GM21423 (cell line): Measurements from ENCODE around the gene GRK3.

Experiments
- ATAC-seq: cut with Tn5 transposase; IDR thresholded peaks from one replicate; pipeline ENCODE4 v1.9.1; 2021; ENCODE audit warnings: mild to moderate bottlenecking, moderate library complexity; ENCODE audit not compliant: unreplicated experiment

GRK3 gene

DNA sequence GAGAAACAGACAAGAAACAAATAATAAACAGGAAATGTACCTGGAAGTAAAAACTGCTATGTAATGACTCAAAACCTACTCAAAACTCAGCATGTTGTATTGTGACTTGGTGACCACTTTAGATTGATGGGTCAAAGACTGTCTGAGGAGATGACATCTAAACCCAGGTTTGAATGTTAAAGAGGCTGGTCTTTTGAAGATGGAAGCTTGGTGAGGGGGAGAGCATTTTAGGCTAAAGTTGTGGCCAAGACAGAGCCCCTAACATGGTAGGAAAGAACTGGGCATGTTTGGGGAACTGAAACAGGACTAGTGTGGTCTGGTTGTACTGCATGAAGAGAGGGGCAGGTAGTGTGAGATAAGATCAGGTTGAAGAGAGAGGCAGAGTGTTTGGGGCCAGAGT lies 92.2 kb downstream of the GRK3 start:
- ATAC-seq, result peak; percentile 90

DNA sequence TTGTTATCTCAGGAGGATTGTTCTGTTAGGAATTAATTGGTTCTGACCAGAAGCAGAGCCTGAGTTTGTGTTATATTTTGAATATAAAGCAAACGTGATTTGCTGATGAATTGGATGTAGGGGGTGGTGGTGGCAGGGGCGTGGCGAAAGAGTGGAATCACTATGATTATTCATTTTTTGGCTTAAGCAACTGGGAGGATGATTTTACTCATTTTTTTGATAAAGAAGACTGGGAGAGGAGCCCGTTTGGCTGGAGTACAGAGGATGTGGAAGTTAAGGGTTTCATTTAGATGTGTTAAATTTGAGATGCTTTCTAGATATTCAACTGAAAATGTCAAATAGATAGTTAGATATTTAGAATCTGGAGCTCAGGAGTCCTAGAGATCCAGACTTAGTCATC lies 94.2 kb downstream of the GRK3 start:
- no peak for ATAC-seq

DNA sequence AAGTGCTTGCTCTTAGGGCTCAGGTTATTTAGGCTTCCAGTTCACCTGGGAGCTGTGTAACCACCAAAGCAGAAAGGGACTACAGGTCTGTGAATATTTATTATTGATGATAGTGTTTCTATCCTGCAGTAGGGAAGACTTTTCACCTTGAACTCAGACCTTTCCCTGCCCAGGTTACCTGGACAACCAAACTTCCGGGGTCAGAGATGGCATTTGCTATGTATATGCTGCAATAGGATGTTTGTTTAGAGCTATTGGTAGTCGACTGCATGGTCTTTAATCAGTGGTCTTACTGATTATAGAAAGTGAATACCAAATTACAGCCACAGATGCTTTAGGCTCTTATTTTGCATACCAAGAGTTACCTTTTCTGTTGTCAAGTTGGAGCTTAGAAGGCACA lies 94.9 kb downstream of the GRK3 start:
- ATAC-seq, result no peak

DNA sequence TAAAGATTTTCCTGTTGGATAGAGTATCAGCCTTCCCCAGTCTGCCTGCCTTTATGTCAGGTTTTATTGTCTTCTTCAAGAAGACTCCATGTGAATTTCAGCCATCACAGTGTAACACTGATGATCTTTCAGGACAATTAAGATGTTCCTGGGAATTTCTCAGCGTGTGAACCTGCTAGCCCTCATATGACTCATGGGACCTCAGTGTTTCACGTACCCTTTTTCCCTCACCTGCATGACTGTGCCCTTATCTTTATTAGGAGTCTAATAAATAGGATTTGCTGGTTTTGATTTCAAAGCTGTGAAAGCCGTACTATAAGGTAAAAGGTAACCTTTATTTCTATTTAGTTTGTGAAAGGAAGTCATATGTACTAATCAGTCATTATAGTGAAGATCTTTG lies 95.9 kb downstream of the GRK3 start:
- no peak for ATAC-seq

DNA sequence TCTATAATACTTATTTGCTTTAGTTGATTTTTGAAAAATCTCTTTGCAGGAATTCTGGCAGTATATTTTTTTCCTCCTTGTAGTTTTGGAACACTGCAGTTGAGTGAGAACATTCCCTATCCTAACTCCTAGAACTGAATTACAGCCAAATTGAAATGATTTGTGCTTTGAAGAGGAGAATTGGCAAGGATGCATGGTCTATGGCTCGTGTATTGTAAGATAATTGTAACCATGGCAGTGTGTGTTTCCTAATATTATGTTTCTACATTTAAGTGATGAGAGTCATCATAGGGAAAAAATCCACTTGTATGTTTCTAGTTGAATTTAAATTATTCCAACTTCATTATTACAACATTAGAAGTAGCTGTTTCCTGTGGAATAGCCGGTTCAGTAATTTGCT lies 96.6 kb downstream of the GRK3 start:
- ATAC-seq, result no peak

DNA sequence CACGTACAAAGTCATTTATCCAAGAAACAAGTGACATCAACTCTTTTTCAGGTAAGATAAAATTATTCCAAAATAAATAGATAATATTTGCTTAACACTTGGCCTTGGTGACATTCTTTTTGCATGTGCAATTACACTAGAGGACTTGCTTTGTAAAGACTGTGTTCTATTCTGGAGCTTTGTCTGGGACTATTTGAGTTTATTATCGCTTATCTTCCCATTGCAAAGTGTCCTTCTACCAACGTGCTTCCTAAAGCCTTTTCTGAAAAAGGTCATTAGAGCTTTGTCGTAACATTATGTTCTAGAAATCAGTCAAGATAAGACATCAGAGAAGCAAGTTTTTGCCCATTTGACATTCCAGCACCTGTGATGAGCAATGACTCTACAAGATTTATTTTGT lies 99.2 kb downstream of the GRK3 start:
- ATAC-seq, result no peak

DNA sequence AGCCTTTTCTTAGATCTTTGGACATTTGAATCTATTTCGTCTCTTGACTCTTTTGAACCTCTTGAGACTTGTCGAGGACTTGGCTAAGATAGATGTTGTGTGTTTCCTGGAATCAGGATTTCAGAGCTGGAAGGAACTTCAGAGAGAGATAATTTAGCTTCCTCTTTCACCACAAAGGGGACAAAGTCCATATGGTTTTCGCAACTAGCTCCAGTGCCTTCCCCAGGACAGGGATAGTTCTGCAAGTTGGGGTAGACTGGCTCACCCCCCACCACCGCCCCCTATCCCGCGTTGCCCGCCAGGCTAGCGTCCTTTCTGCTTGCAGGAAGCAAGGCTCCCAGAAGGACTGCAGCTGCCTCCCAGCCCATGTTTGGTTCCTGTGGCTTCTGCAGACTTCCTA lies 101.8 kb downstream of the GRK3 start:
- ATAC-seq, result no peak

DNA sequence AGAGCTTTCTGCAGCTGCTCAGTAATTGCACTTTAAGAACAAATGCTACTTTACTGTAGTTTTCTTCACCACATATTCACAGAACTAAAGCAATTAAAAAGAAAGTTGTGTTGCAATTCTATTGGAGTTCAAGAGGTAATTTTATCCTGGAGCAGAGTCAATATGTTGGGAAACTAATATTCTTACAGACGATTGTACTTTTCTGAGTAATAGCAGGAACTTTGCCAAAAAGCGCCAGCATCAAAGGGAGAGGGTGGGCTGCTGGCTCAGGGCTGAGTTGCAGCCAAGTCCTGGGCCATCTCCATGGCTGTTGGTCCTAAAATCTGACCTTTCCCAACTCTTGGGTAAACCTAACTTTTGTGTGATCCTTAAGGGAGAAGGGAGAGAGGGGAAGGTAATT lies 104.0 kb downstream of the GRK3 start:
- no peak for ATAC-seq

DNA sequence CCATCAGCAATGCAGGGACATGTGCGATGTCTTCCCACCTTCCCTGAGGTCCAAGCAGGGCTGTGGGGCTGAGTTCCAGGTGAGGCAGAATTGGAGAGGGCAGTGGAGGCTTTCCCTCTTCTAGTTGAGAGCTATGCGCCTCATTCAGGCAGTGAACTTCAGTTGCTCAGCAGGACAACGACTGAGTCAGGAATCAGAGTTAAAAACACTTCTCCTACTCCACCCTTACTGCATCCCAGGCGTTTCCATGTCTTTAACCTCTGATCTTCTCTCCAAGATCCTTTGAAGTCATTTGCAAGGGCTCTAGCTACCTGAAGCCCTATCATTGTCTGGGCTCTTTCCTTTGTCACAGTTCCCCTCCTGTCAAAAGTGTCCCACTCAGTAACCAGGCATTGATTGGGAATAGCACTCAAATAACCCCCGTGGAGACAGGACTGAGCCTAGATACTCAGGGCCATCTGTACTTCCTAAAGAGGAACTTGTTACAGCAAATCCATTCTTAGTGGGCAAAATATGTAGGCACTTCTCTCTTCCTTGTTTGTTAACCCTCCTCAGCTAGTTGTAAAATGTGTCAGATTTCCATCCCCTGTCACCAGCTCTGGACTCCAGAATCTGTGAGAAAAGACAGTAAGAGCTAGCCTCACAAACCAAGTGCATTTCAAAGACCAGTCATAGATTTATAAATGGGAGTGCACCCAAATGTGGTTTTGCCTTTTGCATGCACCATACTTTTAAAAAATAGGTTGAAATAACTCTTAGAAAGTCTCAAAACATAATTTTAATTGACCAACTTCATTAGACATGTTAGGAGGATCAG lies 105.0 kb downstream of the GRK3 start:
- ATAC-seq, result no peak

DNA sequence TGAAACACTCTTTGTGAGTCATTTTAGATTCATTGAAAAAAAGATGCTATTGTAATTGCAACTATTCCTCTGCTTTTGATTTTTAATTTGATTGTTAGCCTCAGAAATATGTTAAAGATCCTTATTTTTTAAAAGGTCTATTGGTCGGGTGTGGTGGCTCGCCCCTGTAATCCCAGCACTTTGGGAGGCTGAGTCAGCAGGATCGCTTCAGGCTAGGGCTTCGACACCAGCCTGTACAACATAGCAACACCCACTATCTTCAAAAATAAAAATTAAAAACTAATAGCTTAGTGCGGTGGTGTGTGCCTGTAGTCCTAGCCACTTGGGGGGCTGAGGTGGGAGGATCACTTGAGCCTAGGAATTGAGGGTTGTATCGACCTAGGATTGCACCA lies 105.6 kb downstream of the GRK3 start:
- no peak for ATAC-seq

DNA sequence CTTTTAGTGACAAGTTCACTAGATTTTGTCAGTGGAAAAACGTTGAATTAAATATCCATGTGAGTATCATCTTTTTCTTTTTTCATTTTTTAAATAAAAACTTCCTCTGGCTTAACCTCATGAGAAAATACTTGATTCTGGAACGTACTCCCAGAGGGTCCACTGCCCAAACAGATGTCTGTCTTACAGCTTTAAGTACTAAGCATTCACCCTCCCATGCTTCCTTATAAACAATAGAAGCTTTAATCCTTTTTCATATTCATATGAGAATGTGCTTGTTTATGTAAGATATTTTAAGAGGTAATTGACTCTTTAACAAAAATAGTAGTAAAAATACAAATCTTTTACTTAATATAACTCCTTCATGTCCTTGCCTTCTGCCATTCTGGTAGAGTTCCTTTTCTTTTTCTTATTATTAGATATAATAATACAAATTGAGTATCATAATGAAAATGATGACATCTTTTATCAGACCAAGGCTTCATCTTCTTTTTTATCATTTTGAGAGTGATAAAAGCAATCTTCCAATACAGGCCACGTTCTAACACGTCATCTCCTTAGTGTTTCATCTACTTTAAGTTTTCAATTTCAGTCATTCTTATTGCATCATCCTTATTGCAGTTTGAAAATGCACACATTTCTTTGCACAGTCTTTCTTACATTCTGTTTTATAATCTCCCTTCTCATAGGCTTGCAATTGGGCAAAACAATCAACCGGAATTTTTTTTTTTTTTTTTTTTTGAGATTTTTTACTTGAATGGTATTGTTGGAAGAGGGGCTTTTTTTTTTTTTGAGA lies 108.0 kb downstream of the GRK3 start:
- no peak for ATAC-seq

DNA sequence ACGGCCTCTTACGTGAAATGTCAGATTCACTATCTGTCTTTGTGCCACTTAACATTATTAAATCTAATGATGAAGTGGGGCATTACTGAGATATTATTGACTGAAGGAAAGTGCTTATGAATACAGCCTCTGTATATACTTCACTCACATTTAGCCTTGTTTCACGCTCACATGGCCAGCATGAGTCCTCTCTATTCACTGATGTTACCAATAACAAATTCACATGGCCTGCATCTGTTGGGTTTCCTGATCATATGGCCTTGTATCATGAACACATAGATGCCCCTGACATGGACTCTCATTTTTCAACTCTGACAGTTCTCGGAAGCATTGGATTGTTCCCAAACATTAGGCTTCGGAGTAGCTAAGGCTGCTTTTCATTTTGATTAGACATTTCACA lies 109.2 kb downstream of the GRK3 start:
- no peak for ATAC-seq

DNA sequence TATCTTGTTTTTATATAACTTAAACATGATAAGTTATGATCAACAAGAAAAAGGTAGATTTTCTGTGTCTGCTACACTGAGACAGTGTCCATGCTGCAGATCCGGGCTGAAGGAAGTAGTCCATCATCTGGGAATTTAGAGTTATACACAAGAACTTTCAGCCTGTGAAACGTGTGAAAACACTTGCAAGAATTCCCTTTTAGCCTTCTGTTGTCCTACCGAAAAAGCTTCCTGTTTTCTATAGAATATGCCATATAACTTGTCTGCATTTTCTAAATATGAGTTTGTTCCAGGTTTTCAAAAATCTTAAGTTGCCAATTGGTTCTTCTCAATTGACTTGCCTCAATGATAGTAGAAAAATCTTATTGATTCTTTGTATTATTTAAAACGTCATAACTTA lies 113.2 kb downstream of the GRK3 start:
- no peak for ATAC-seq

DNA sequence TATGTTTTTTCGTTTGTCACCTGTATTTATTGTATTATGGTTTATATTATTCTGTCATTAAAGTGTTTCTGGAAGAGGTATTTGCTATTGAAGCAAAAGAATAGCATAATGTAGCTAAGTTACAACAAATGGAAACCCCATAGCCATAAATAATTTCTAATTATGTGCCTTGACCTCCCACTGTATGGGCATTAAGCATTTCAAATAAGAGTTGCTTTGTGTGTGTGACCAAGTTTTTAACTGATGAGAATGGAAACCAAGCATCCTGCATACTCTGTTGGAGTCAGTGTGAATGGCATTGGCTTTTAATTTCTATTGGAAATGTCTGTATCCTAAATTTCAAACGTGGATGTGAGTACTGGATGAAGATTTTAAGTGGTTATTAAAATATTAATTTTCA lies 115.6 kb downstream of the GRK3 start:
- ATAC-seq, result no peak

DNA sequence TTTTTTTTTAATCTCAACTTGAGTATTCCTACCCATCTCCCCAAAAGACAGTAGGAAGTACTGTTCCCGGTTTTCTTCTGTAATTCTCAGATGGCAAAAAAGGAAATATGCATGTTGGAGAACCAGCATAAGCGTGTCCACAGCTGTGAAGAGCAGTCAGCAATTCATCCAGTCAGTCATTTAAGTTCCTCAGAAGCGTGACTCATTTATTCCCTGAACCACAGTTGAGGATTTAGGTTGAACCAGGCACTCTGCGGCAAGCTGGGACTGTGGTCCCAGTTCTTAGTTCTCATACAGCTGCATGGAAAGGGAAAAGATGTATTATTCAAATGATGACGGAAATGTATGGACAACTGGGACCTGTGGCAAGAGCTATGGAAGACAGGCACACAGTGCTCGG lies 116.5 kb downstream of the GRK3 start:
- ATAC-seq, result no peak

DNA sequence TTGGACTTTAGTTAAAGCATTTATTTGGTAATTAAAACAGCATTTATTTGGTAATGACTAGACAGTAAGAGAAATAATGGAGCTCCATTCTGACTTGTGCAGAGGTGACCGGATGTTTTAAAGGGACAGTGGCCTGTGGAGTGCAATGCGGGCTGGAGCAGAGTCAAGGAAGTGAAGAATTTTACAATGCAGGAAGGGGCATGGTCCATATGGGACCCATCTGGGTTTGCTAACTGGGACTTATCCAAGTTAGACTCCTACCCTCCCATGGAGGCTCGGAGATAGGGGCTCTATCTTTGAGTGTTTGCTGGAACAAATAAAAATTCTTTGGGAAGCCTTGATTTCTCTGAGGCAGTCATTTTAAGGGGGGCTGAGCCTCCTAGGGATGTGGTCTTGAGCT lies 117.6 kb downstream of the GRK3 start:
- ATAC-seq, result no peak

DNA sequence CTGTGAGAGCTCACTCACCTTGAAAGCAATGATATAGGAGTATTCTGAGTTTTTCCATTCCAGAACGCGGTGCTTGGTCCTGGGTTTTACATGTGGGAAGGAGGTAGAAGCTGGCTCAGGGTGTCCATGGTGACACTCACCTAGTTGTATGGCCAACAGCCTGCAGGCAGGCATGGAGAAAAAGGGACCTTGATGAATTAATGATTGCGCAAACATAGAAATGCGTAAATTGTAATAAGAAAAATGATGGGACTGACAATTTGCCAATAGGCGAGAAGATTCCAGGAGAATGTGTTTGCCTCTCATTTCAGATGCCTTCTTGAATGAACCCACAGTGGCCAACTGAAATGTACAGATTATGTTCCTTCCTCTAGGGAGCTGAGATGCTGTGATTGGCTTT lies 124.2 kb downstream of the GRK3 start:
- no peak for ATAC-seq

DNA sequence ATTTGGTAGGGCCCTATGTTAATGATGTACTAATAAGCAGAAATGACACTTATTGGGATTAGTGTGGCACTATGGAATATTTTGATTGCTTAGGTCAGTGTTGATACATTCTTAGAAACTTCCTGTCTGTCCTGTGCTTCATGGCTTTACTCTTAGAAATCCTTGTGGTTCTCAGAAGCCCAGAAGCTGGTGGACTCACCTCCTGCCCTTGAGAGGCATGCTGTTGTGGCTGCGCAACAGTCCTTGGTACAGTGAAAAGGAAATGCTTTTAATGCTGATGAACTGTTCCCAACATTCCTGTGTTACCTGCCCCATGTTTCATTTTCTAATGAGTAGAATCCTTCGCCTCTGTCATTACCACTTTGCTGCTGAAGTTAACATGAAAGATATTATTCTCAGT lies 125.2 kb downstream of the GRK3 start:
- no peak for ATAC-seq

DNA sequence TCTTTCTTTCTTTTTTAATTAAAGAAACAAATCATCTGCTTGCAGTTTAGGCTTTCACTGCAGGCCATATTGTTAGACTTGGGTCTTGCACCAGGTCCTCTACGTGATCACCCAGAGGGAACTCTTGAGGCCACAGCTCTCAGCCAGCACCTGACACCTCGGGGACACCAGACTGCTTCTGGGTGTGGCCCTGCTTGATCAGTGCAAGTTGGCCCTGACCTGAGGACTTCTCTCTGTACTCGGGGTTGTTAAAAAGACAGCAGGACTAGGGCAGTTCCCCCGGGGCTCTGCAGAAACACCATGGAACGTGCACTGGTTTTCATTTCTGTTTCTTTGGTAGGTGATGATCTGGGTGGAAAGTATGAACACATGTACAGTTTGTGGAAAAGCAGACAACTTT lies 126.3 kb downstream of the GRK3 start:
- ATAC-seq, result no peak

DNA sequence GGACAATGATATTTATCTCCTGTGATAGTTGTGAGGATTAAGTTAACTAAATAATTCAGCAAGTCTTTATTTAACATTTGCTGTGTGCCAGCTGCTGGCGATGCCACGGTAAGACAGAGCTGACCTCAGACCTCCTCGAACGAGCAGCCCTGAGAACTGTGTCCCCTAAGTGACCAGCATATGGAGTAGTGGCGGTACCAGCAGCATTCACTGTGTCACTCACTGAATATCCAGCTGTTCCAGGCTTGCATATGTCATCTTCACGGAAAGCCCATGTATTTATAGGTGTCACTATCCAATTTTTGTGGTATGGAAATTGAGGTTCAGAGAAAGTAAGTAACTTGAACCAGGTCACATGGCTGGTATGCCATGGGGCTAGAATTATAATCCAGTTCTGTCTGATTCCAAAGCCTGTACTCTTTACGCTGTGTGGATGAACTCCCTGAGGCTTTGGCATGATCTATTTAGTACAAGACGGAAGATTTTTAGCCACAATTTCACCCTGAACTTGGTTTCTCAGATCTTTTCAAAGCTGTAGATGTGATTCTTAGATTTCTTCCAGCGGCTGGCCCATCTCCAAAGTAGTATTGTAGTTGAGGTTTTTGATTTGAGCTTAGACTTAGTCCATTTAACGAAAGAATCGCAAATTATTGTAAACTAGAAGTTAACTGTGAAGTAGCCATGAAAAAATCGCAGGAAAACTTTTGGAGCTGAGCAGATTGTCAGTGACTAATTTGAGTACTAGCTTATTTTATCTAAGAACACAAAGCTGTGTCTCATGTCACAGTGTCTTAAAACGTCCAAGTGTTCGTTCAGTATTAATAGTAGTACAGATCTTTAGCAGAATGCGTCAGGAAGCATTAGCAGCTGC lies 128.2 kb downstream of the GRK3 start:
- ATAC-seq, result no peak

DNA sequence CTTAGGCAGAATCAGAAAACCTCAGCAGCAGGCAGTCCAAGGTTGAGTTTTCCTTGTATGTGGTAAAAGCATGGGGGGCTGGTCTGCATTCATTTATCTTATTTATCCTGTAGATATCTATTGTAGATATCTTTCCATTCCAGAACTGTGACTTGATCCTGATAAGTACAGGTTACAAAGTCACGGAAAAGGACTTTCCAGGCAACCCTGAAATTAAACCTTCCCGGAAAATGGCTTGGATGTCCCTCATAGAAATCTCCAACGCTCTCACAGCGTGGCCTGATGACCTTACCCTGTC lies 128.7 kb downstream of the GRK3 start:
- ATAC-seq, result no peak
